ENCODE results near the gene VWA3A. TPM values are rescaled to one million over a fixed set of nuclear protein-coding genes. Genes with fewer than 3 reads are reported as not detected.
"Not testable (repeated sequence)": the region's sequence is repeated elsewhere in the genome, so short reads cannot be mapped to it uniquely, and the experiment has no call there.

The VWA3A gene
- total RNA-seq, 1 donor from 2014 or later, result 0.10 TPM

DNA sequence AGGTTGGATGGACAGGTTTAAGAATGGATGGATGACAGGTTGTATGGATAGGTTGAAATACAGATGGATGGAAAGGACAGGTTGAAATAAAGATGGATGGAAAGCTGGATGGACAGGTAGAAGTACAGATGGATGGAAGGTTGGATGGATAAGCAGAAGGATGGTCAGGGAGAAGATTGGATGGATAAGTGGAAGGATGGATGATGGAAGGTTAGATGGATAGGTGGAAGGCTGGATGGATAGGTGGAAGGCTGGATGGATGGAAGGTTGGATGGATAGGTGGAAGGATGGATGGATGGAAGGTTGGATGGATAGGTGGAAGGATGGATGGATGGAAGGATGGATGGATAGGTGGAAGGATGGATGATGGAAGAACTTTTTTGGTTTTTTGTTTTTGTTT lies 69.1 kb downstream of the VWA3A start:
- intact Hi-C loops (cut with micrococcal nuclease), result no loop called here
- H3K27ac Mint-ChIP-seq, result no peak overlapping the region
- no peaks in the 10 kb centered on the region for H3K4me1 Mint-ChIP-seq (ENCODE audit: low read depth)
- H3K36me3 Mint-ChIP-seq (ENCODE audit: low read depth), result no peaks in the 10 kb centered on the region
- no peak overlapping the region for H3K4me3 Mint-ChIP-seq
- H3K27me3 Mint-ChIP-seq (ENCODE audit: insufficient read depth), result peaks cover 31% of the 10 kb centered on the region
- DNase-seq (ENCODE audit: low spot score), result no peak
- H3K9me3 Mint-ChIP-seq, result no peaks in the 10 kb centered on the region

DNA sequence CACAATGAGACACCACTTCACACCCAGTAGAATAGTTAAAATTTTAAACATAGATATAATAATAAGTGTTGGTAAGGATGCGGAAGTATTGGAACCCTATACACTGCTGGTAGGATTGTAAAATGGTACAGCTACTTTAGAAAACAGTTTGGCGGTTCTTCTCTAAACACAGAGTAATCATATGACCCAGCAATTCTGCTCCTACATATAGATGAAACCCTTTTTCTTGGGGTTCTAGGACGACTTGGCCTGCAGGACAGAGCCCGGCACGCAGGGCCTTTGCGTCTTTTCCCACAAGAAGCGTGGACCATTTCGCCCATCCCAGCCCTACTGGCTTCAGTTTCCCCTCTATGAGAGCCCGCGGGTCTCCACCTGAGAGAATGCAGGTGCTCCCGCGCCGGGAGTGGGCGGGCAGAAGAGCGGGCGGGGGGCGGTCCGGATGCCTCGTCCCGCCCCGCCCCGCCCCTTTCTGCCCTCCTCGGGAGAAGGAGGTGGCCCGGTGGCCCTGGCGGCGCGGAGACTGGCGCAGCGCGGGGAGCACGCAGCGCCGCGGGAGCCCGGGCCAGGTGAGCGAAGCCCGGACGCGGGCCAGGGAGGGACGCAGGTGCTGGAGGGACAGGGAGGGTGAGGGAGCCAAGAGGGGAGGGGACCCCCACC lies 69.8 kb downstream of the VWA3A start, which contains the start of gene SDR42E2:
Gene SDR42E2, plus strand, starts transcription at position 508 of the 657 bp plus-strand sequence. CDS start 3,077 bp downstream, outside the sequence.
- no peak for DNase-seq (ENCODE audit: low spot score)
- Mint-ChIP-seq H3K27ac (no peak within 1 kb of the TSS), H3K9me3 (no peaks in the 10 kb centered on the region), H3K27me3 (ENCODE audit: insufficient read depth) (peaks cover 33% of the 10 kb centered on the region), H3K36me3 (ENCODE audit: low read depth) (no peaks in the 10 kb centered on the region), H3K4me3 (no peak within 1 kb of the TSS), H3K4me1 (ENCODE audit: low read depth) (no peaks in the 10 kb centered on the region)
- intact Hi-C loops (cut with micrococcal nuclease), result no loop called here

DNA sequence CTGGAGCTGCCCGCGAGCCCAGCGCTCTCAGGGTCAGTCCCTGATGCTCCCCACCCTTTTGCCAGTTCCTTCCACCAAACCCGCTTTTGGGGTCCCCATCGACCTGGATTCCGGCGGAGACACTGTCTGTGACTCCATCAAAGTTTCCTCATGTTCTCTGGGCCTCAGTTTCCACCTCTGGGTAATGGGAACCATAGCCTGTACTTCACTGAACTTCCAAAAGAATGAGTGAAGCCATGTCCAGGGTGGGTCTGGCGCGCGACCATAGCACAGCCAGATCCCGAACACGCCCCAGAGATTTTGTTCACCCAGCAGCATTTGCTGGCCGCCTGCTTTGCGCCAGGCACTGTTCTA lies 70.3 kb downstream of the VWA3A start:
- DNase-seq (ENCODE audit: low spot score), result no peak
- H3K36me3 Mint-ChIP-seq (ENCODE audit: low read depth), result no peaks in the 10 kb centered on the region
- H3K4me3 Mint-ChIP-seq, result no peak overlapping the region
- H3K27me3 Mint-ChIP-seq (ENCODE audit: insufficient read depth), result peaks cover 33% of the 10 kb centered on the region
- no peaks in the 10 kb centered on the region for H3K4me1 Mint-ChIP-seq (ENCODE audit: low read depth)
- no peaks in the 10 kb centered on the region for H3K9me3 Mint-ChIP-seq
- intact Hi-C loops (cut with micrococcal nuclease), result no loop called here
- no peak overlapping the region for H3K27ac Mint-ChIP-seq

DNA sequence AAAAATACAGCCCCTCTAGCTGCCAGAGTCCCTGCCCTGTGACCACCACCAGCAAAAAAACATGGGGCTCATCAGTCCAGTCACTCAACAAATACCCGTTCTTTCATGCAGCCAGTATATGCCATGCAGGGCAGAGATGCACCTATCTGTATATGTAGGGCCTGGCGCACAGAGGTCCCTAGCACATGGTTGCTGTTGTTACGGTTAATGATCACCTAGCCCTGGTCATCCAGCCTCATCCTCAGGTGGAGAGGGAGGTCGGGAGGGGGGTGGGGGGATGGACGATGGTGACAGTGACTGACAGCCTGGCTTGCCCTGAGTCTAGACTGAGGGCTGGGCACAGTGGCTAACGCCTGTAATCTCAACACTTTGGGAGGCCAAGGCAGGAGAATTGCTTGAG lies 71.5 kb downstream of the VWA3A start:
- peaks cover 30% of the 10 kb centered on the region for H3K27me3 Mint-ChIP-seq (ENCODE audit: insufficient read depth)
- H3K36me3 Mint-ChIP-seq (ENCODE audit: low read depth), result no peaks in the 10 kb centered on the region
- H3K9me3 Mint-ChIP-seq, result no peaks in the 10 kb centered on the region
- intact Hi-C loops (cut with micrococcal nuclease), result no loop called here
- no peak for DNase-seq (ENCODE audit: low spot score)
- H3K4me3 Mint-ChIP-seq, result no peak overlapping the region
- no peak overlapping the region for H3K27ac Mint-ChIP-seq
- no peaks in the 10 kb centered on the region for H3K4me1 Mint-ChIP-seq (ENCODE audit: low read depth)

DNA sequence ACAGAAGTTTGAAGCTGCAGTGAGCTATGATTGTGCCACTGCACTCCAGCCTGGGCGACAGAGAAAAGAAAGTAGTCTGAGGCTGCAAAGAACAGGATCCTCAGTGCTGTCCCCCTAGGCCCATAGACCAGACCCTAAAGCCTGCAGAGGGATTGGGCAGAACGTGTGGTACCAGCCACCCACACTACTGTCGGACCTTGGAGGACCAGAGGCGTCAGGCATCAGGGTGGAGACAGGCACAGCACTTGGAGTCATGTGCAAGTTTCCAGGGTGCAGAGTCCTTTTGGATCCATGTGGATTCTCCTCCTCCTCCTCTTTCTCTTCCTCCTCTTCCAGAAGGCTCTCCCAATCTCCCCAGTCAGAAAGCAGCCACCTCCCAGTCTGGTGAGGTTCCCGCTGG lies 72.1 kb downstream of the VWA3A start:
- H3K4me3 Mint-ChIP-seq, result no peak overlapping the region
- peaks cover 27% of the 10 kb centered on the region for H3K27me3 Mint-ChIP-seq (ENCODE audit: insufficient read depth)
- no peak overlapping the region for H3K27ac Mint-ChIP-seq
- no peaks in the 10 kb centered on the region for H3K36me3 Mint-ChIP-seq (ENCODE audit: low read depth)
- H3K4me1 Mint-ChIP-seq (ENCODE audit: low read depth), result no peaks in the 10 kb centered on the region
- intact Hi-C loops (cut with micrococcal nuclease), result no loop called here
- no peaks in the 10 kb centered on the region for H3K9me3 Mint-ChIP-seq
- no peak for DNase-seq (ENCODE audit: low spot score)

DNA sequence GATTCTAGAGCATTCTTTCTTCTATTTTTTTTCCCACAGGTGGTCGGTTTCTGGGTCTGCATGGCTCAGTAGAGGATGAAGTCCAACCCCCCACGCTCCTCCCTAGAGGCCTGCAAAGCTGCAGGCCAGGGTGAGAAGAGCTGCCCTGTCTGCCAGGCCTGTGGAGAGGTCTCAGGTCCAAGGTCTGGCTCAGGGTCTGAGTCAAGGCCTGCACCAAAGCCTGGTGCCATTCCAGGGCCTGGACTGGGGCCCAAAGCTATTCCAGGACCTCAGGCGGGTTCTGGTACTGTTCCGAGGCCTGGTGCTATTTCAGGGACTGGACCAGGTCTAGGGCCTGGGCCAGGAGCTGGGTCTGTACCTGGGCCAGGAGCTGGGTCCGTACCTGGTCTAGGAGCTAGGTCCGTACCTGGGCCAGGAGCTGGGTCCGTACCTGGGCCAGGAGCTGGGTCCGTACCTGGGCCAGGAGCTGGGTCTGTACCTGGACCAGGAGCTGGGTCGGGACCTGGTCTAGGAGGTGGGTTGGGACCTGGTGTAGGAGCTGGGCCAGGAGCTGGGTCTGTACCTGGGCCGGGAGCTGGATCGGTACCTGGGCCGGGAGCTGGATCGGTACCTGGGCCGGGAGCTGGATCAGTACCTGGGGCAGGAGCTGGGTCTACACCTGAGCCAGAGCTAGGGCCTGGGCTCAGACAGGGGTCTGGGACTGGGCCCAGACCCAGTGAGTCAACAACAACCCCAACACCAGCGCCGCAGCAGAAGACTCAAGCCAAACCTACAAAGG lies 73.4 kb downstream of the VWA3A start:
- Mint-ChIP-seq H3K9me3 (no peaks in the 10 kb centered on the region), H3K4me1 (ENCODE audit: low read depth) (no peaks in the 10 kb centered on the region), H3K27ac (no peak overlapping the region), H3K4me3 (no peak overlapping the region), H3K36me3 (ENCODE audit: low read depth) (no peaks in the 10 kb centered on the region), H3K27me3 (ENCODE audit: insufficient read depth) (peaks cover 20% of the 10 kb centered on the region)
- intact Hi-C loops (cut with micrococcal nuclease), result no loop called here
- DNase-seq (ENCODE audit: low spot score), result no peak

DNA sequence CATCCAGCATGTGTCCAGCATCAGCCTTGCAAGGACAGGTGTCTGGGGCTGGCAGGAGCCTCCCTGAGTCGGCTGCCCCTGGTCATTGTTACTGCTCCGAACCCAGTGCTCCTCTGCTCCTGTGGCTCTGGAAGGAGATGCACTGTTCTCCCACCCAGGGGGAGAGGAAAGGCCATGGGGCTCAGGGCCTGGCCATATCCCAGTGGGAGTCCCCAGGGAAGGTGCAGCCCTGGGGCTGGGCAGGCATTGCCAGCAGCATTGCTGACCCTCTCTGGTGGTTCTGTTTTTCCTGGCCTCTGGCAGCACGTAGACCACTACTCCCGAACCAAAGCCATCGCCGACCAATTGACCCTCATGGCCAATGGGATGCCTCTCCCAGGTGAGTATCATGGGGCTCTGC lies 79.6 kb downstream of the VWA3A start:
- intact Hi-C loops (cut with micrococcal nuclease), result no loop called here
- H3K36me3 Mint-ChIP-seq (ENCODE audit: low read depth), result no peaks in the 10 kb centered on the region

DNA sequence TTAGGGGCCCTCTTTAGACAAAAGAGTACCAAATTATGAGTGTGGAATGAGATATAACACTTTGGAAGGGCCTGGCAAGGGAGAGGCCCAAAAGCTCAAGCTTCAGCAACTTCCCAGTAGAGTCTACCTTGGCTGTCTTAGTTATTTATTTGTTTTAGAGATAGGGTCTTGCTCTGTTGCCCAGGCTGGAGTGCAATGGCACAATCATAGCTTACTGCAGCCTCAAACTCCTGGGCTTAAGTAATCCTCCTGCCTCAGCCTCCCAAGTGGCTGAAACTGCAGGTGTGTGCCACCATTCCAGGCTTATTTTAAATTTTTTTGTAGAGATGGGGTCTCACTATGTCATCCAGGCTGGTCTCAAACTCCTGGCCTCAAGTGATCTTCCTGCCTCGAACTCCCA lies 80.3 kb downstream of the VWA3A start:
- intact Hi-C loops (cut with micrococcal nuclease); H3K9me3 Mint-ChIP-seq; H3K27me3 Mint-ChIP-seq (ENCODE audit: insufficient read depth); DNase-seq (ENCODE audit: low spot score); H3K4me3 Mint-ChIP-seq; H3K36me3 Mint-ChIP-seq (ENCODE audit: low read depth); H3K4me1 Mint-ChIP-seq (ENCODE audit: low read depth); H3K27ac Mint-ChIP-seq: not testable (repeated sequence)

More for the DNA sequence above, 79.6 kb downstream of the VWA3A start:
- H3K27me3 Mint-ChIP-seq (ENCODE audit: insufficient read depth), result peaks cover 2% of the 10 kb centered on the region
- H3K4me3 Mint-ChIP-seq, result no peak overlapping the region
- DNase-seq (ENCODE audit: low spot score), result no peak
- H3K9me3 Mint-ChIP-seq, result no peaks in the 10 kb centered on the region
- no peaks in the 10 kb centered on the region for H3K4me1 Mint-ChIP-seq (ENCODE audit: low read depth)
- no peak overlapping the region for H3K27ac Mint-ChIP-seq

DNA sequence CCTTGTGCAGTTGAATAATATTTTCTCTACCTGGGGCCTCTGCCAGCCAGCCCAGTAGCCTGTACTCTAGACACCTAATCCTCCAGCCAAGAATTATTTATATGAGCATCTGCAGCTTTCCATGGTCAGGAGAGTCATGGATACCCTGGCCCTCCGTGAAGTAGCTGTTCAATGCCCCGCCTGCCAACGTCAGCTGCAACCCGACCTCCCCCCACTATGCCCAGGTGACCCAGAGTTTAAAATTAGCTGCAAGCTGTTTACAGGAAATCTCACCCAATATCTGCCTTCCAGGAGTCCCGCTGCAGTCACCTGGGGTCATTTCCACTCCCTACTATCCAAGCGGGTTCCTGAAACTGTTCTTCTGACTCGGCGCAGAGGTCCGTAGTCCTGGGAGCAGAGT lies 82.3 kb downstream of the VWA3A start:
- intact Hi-C loops (cut with micrococcal nuclease), result no loop called here
- H3K27me3 Mint-ChIP-seq (ENCODE audit: insufficient read depth), result peaks cover 4% of the 10 kb centered on the region
- no peaks in the 10 kb centered on the region for H3K36me3 Mint-ChIP-seq (ENCODE audit: low read depth)
- no peak for DNase-seq (ENCODE audit: low spot score)
- no peaks in the 10 kb centered on the region for H3K4me1 Mint-ChIP-seq (ENCODE audit: low read depth)
- H3K4me3 Mint-ChIP-seq, result no peak overlapping the region
- H3K9me3 Mint-ChIP-seq, result no peaks in the 10 kb centered on the region
- H3K27ac Mint-ChIP-seq, result no peak overlapping the region

DNA sequence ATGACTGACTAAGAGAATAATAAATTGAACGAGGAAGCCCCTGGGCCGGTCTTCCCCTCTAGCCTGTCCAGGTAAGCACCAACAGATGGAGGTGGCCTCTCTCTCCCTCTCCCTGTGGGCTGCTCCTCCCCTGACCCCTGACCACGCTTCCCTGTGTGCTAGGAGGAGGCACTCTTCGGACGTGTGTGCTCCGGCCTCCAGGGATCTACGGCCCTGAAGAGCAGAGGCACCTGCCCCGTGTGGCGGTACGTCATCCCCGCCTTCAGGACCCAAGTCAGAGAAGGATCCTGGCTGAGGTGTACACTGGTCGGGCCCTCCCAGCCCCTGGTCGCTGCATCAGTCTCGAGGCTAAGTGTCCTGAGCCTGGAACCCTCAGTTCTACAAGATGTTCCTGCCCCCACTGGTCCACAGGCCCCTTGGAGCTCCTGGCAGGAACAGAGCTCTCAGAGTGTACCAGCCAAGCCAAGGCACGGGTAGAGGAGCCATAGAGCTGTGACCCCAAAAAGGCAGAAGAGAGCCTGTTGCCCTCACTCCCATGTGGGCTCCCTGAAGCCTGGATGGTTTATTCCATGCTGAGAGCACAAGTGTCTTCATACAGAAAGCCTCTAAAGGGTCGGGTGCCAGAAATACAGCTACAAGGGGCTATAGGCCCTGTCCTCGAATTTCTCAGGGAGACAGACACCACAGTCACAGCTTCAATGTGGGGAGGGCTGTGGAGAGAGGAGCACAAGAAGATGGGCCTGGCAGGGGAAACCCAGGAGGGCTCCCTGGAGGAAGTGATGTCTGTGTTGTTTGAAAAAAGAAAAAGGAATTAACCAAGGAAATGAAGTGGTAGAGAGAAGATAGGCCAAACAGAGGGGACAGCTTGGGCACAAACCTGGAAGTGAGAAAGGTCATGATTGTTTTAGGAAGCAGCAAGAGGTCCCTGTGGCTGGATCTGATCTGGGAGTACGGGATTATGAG lies 85.9 kb downstream of the VWA3A start:
- H3K4me3 Mint-ChIP-seq, result no peak overlapping the region
- no peaks in the 10 kb centered on the region for H3K4me1 Mint-ChIP-seq (ENCODE audit: low read depth)
- peaks cover 6% of the 10 kb centered on the region for H3K27me3 Mint-ChIP-seq (ENCODE audit: insufficient read depth)
- no peaks in the 10 kb centered on the region for H3K9me3 Mint-ChIP-seq
- no peak overlapping the region for H3K27ac Mint-ChIP-seq
- intact Hi-C loops (cut with micrococcal nuclease), result no loop called here
- H3K36me3 Mint-ChIP-seq (ENCODE audit: low read depth), result no peaks in the 10 kb centered on the region
- DNase-seq (ENCODE audit: low spot score), result no peak

DNA sequence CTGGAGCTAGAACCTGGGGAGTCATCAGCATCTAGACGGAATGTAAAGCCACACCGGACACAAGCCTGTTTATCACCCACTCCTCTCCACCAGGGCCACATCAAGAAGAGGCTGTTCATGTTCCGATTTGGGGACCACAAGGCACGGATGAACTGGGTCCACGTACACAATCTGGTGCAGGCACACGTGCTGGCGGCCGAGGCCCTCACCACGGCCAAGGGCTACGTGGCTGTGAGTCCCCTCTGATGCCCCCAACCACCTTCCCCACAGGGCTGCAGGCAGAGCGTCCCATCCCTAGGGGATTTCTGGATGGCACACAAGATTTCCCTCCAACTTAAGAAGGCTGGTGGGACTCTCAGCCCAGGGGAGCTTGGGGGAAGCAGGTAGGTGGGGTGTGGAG lies 89.1 kb downstream of the VWA3A start:
- H3K36me3 Mint-ChIP-seq (ENCODE audit: low read depth), result no peaks in the 10 kb centered on the region
- no peaks in the 10 kb centered on the region for H3K9me3 Mint-ChIP-seq
- no peak overlapping the region for H3K4me3 Mint-ChIP-seq
- intact Hi-C loops (cut with micrococcal nuclease), result no loop called here
- H3K4me1 Mint-ChIP-seq (ENCODE audit: low read depth), result no peaks in the 10 kb centered on the region
- H3K27me3 Mint-ChIP-seq (ENCODE audit: insufficient read depth), result peaks cover 8% of the 10 kb centered on the region
- H3K27ac Mint-ChIP-seq, result no peak overlapping the region
- DNase-seq (ENCODE audit: low spot score), result no peak

DNA sequence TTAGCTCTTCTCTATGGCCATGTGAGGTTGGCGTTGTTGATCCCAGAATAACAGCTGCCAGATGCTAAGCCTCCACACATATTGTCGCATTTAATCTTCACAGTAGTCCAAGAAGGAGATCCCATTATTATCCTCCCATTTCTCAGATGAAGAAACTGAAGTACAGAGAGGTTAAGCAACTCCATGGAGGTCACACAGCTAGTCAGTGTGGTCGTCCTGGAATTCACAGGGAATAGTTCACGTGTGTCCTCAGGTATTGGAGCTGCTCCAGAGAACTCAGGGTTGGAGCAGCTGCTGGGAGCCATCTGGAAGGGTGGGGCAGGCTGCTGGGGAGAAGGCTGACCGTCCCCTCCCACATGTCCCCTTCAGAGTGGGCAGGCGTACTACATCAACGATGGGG lies 89.5 kb downstream of the VWA3A start:
- Mint-ChIP-seq H3K9me3 (no peaks in the 10 kb centered on the region), H3K4me3 (no peak overlapping the region), H3K27me3 (ENCODE audit: insufficient read depth) (peaks cover 8% of the 10 kb centered on the region), H3K4me1 (ENCODE audit: low read depth) (no peaks in the 10 kb centered on the region), H3K27ac (no peak overlapping the region), H3K36me3 (ENCODE audit: low read depth) (no peaks in the 10 kb centered on the region)
- no peak for DNase-seq (ENCODE audit: low spot score)
- intact Hi-C loops (cut with micrococcal nuclease), result no loop called here

DNA sequence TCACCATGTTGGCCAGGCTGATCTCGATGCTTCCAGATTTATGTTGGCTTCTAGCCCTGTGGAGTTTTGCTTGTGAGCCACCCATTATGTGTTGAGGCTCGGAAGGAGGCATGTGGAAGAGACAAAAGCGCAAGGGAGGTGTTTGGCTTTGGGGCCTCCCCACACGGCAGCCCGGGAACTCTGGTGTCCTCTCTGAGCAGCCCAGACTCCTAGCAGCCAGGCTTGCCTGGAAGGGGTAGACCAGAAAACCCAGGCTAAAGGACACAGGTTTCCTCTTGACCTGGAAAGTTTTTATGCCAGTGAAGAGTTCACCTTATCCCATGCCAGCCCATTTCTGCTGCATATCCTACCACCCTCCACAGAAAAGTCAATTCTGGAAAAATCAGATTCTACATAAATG lies 91.0 kb downstream of the VWA3A start:
- H3K36me3 Mint-ChIP-seq (ENCODE audit: low read depth), result peaks cover 2% of the 10 kb centered on the region
- DNase-seq (ENCODE audit: low spot score), result no peak
- no peak overlapping the region for H3K4me3 Mint-ChIP-seq
- H3K27ac Mint-ChIP-seq, result no peak overlapping the region
- peaks cover 8% of the 10 kb centered on the region for H3K27me3 Mint-ChIP-seq (ENCODE audit: insufficient read depth)
- H3K4me1 Mint-ChIP-seq (ENCODE audit: low read depth), result peaks cover 6% of the 10 kb centered on the region
- H3K9me3 Mint-ChIP-seq, result no peaks in the 10 kb centered on the region
- intact Hi-C loops (cut with micrococcal nuclease), result no loop called here

Data from activated T-helper 1 cell treated with anti-CD3 and anti-CD28 coated beads, Interleukin-12 subunit alpha, Interleukin-12 subunit beta, Interleukin-2, Interleukin-4 antibody, amounts not matched to agents 30 ng/mL and 10 ng/mL and 1 ng/mL, durations not matched to agents 14 hours and 24 hours and 36 hours (primary cell).